GM18507 (cell line): ENCODE results near the gene STIMATE.

Experiments used
- DNase-seq: peaks from one replicate; pipeline ENCODE4 v3.0.0; 2011; ENCODE audit warnings: low read depth; ENCODE audit not compliant: insufficient read length; ENCODE audit errors: extremely low spot score
- FAIRE-seq: peaks from 2 replicates; lab custom pipeline; 2011; peaks lifted over from hg19 to GRCh38; lab: Jason Lieb, UNC

Gene STIMATE

GRCh38 chr3:52897130-52898122 lies at the start of gene STIMATE:
Gene STIMATE, minus strand, starts transcription at chr3:52897548. Its CDS starts 98 bp downstream, at chr3:52897450.
- FAIRE-seq: peak; percentile 89
- DNase-seq: peak; percentile 94

DNA sequence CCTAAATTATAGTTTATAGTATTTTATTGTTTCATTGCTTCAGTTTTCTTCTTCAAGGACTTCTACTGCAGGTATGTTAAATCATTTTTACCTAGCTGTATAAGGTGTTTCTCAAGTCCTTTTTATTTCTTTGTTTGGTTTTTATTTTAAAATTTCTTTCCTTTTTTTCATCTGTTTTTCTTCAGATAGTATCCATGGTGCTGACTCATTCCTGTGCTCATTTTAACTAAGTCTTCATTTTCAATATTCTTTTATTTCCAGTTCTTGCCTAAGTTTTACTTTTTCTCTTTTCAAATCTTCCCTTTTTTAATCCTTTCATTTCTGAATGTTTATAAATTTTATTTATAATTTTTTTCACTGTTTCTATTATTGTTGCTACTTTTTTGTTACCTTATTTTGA lies 42.3 kb upstream of the STIMATE start:
- FAIRE-seq: no peak

GRCh38 chr3:52934630-52935530 lies 37.5 kb upstream of the STIMATE start:
- peak; percentile 94 for FAIRE-seq
- DNase-seq: peak; percentile 8

More for the DNA sequence above, 42.3 kb upstream of the STIMATE start:
- DNase-seq: no peak

- FAIRE-seq (no peak), DNase-seq (no peak)
Measured at GRCh38 chr3:52931889-52932288, 34.5 kb upstream of the STIMATE start.

GRCh38 chr3:52931328-52931727 lies 34.0 kb upstream of the STIMATE start:
- no peak for FAIRE-seq
- DNase-seq: no peak

- FAIRE-seq: no peak
- no peak for DNase-seq
Measured at GRCh38 chr3:52930748-52931147, 33.4 kb upstream of the STIMATE start.

DNA sequence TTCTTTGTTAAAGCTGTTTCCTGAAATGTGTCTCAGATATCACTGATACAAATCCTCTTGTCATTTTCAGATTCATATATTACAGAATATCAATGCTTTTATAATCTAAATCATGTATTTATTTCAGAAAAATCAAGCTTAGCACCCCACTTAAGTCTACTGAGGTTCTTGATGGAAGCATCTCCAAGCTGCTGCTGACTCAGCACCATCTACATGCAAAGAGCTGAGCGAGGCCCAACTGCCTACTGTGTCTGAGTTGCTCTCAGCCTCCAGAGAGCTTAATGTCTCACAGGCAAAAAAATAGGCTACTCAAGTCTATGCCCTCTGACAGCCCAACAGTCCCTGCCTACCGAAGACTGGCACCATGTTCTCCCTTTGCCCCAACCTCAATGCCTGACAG lies 29.2 kb upstream of the STIMATE start:
- DNase-seq (no peak), FAIRE-seq (no peak)

DNA sequence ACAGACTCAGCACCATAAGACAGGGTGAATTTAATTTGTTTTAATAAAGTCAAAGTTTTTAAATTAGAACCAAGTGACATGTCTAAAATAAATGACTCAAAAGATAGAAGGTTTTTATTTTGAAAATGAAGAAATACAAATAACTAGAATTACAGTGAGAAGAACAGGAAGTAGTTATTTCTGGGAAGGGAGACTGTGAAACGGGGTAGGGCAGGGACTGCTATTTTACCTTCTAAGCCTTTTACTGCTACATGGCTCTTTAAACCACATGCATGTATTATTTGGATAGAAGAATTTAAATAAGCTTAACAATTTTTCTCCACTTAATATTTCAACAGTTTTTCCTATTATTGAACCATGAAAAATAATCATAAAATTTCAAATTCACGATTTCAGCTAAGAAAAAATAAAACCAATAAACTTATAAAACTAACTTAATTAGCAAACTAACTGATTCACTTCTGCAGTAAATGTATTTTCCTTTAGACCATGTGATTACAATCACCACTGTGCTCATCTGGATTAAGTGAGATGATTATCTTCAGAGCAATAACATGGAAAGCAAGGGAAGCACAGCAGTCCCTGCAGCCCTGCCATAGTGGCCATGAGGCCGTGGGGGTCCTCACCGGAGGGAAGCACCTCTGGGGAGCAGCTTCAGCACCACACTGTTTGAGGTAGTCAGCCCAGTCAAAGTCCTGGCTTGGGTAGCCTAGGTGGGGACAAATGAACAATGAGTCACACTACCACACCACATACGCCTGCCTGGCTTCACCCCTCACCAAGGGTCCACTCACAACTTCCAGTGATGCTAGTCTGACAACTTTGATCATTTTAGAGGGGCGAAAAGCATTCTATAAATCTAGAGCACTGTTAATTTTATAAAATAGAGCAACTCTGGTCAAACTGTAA lies 28.3 kb upstream of the STIMATE start:
- DNase-seq (no peak), FAIRE-seq (no peak)

DNA sequence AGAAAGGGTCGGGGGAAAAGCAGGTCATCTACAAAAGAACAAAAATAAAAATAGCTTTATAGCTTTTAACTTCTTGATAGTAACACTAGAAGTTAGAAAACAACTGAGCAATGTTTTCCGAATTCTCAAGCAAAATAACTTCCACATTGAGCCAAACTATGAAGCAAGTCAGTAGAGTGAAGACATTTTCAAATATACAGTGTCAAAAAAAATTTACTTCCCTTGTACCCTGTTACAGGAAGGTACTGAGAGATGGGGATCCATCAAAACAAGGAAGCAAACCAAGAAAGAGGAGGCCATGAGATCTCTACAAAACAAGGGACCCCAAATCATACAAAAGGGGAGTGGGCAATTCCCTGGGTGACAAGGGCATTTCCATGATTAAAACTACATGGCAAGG lies 26.6 kb upstream of the STIMATE start:
- no peak for FAIRE-seq
- DNase-seq: no peak

GRCh38 chr3:52920841-52921240 lies 23.5 kb upstream of the STIMATE start:
- no peak for DNase-seq
- no peak for FAIRE-seq

GRCh38 chr3:52917044-52917443 lies 19.7 kb upstream of the STIMATE start:
- no peak for FAIRE-seq
- DNase-seq: no peak

- no peak for FAIRE-seq
- DNase-seq: no peak
Measured at GRCh38 chr3:52915294-52915693, 17.9 kb upstream of the STIMATE start.

- FAIRE-seq: no peak
- DNase-seq: no peak
Measured at GRCh38 chr3:52912885-52913731, 15.8 kb upstream of the STIMATE start.

- FAIRE-seq: no peak
- no peak for DNase-seq
Measured at GRCh38 chr3:52910823-52911222, 13.5 kb upstream of the STIMATE start.

DNA sequence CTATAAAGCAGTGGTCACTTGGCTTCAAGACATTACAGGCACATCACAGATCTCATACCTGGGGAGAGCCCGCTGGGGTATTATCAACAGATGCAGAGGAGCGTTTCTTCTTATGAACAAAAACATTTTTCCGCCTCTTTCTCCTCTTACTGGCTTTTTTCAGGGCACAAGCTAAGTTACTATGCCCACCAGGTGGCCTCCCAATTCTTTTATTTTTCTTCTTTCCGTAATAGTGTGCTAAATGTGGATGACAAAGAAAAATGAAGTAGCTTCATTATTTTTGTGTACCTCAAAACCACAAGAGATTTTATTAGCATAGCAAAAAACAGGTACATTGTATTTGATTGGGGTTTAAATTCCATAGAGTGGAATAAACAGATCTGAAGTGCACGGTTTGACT lies 10.1 kb upstream of the STIMATE start:
- FAIRE-seq: no peak
- DNase-seq: no peak

GRCh38 chr3:52904552-52904951 lies 7.2 kb upstream of the STIMATE start:
- DNase-seq: no peak
- no peak for FAIRE-seq

DNA sequence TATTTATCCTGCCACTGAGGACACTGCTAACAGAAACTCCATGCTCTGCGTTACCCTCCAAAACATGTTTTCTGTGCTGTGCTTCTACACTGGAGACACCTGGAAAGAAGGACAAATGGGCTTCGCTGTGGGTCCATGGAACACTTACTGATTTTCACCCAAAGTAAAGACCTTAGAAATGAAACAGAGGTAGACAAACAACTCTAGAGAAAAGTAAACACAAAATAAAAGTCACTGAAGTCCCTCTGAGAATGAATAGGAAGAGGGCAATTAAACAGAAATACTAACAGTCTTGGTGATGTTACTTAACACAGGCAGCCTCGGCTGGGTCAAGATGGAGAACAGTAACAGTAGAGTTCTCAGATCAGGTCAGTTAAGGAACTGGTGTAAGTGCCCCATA lies 6.7 kb upstream of the STIMATE start:
- no peak for FAIRE-seq
- DNase-seq: no peak

DNA sequence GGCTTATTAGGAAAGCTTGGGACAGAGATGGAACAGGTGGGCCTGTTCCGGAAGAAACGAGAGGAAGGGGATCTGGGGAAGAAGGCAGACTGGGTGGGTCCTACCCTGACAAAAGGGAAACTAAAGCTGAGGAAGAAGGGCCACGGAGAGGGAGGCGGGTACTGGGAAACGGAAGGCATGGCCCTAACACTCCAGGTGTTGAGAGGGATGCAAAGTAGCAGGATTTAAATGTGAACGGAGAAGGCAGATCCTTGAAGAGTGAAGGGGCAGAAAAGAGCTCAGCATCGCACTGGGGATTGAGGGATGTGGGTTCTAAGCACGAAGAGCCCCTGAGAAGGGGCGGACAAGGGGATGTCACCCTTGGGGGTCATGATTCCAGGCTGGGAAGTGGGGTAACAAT lies 735 bp downstream of the STIMATE start:
- FAIRE-seq (no peak), DNase-seq (no peak)
